Adrenal gland (tissue), 5 donors: ENCODE results near the gene NOS1.

Experiments used
- POLR2A ChIP-seq, 2 donors: fragments of 450-650 bp; IDR thresholded peaks; one replicate each; pipeline ENCODE4 v1.6.1; 2017; ENCODE audit warnings: antibody characterized with exemption in 2 of 2, mild to moderate bottlenecking in 2 of 2, moderate library complexity in 1 of 2
- TF ChIP-seq, protein P1 (sequence below), 6 experiments: fragments of 450-650 bp in 4 of 6; fragments of 200-600 bp in 2 of 6; sonication (generic) in 1 of 6; IDR thresholded peaks; 1 replicate in 5 of 6; 2 replicates in 1 of 6; pipeline versions ENCODE4 v1.5.1 to v1.8.0; 2016 to 2021; ENCODE audit warnings: antibody characterized with exemption in 6 of 6, mild to moderate bottlenecking in 2 of 6, moderate library complexity in 1 of 6
- donor health status: DM: no; HTN: no; CAD: no.

DNA sequence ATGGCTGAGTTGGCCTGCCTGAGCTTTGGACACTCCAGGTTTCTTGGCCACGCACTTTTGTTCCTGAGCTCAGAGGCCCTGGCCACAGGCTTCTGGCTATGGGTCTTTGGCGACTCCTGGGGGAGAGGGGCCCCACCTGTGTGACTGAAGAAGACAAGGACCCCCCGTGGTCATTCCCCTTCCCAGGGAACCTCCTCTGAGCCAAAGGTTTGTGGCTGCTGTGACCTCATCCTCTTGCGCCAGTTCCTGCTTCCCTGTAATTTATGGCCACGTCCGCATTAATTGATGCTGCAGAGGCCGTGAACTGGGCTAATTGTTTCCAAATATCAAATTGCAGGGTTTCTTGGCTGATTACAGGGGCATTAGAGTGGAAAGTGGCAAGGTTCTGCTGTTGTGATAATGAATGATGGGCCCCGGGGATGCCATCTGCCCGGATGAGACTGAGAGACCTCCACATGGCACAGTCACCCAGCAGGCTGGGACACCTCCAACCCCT is 27.6 kb upstream of the NOS1 start:
- TF ChIP-seq, protein P1, sequence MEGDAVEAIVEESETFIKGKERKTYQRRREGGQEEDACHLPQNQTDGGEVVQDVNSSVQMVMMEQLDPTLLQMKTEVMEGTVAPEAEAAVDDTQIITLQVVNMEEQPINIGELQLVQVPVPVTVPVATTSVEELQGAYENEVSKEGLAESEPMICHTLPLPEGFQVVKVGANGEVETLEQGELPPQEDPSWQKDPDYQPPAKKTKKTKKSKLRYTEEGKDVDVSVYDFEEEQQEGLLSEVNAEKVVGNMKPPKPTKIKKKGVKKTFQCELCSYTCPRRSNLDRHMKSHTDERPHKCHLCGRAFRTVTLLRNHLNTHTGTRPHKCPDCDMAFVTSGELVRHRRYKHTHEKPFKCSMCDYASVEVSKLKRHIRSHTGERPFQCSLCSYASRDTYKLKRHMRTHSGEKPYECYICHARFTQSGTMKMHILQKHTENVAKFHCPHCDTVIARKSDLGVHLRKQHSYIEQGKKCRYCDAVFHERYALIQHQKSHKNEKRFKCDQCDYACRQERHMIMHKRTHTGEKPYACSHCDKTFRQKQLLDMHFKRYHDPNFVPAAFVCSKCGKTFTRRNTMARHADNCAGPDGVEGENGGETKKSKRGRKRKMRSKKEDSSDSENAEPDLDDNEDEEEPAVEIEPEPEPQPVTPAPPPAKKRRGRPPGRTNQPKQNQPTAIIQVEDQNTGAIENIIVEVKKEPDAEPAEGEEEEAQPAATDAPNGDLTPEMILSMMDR (IDR thresholded peaks at IDR 0.05) = no peak
- no peak for TF ChIP-seq POLR2A (IDR thresholded peaks at IDR 0.05)
